HG02973 (cell line): ENCODE measurements around the gene DUSP22.

Experiments
- ATAC-seq: cut with Tn5 transposase; IDR thresholded peaks from one replicate; pipeline ENCODE4 v1.9.1; 2021; ENCODE audit warnings: moderate library complexity; ENCODE audit not compliant: unreplicated experiment

Gene DUSP22

DNA sequence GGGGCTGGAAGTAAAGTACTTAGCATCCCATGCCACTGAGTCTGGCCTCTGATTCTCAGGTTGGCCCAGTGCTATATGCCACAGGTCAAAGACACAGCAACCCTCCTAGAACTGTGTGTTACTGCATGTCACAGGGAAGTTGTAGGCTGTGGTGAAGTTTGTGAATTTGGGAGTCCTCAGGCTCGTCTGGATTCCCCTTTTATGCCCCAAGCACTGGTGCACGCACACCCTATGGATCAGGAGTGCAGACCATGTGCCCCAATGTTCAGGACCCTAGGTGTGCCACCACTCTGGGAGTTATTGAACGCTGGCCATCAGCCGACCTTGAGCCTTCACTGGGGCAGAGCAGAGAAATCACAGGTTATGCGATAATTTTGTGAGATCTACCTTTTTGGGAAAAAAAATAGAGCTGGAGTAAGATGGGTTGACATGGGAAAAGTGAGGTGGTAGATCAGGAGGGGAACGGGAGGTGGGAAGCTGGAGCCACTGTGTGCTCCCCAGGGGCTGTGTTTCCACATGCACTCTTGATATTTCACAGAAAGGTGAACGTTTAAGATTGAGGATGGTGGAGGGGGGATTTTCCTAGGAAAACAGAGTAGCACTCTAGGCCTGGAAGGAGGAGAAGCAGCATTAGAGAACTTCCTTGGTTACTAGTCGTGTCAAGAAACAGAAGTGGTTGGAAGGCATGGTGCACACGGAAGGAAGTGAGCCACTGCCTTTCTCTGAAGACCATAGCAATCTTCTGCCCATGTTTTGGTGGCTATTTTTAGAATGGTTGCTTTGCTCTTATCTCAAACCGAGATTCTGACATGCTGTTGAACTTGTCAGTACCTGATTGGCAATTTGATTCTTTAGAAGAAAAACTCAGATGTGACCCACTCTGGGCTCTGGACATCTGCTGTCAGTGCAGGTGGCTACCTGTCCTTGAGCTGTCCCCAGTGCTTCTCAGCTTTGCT, 44.1 kb downstream of the DUSP22 start:
- no peak for ATAC-seq

DNA sequence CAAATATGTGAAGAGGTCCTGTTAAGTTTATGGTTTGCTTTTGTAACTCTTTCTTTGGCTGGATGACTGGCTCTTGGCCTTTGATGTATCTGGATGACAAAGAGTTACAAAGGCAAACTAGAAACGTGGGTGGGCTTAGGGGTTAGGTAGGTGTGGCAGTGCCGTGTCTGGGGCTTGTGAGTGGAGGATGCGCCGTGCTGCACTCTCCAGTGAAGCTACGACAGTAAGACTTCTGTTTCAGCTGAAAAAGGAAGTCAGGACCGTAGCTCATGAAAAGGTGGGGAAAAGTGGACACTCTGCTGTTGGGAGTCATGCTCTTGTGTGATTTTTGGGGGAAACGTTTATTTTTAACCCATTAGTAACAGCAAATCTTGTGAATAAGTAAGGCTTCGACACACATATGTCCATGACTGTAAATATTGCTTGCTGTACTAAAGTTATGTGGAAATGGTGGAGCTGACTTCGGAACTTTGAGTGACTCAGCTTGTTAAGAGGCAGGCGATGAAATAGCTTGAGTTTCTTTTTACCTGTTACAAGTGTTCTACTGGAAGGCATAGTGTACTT, 45.6 kb downstream of the DUSP22 start:
- ATAC-seq: no peak

- ATAC-seq: no peak
Observed at GRCh38 chr6:338815-339262, 46.6 kb downstream of the DUSP22 start.

DNA sequence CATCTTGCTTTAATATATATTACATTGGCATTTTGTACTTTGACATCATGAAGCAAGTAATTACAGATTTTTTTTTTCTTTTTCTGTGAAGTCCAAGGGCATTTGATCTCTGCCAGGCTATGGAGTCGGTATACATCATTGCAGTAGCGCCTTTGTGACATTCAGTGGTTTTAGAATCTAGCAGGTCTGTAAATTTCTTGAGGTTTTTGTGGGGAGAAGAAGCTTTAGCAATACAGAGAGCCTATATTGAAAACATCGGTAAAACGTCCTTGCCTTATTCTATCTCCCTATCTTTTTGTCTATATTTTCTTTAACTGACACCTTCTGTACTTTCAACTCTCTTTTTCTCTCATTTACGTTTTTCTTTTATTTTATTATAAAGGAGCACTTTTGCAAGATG, 47.2 kb downstream of the DUSP22 start:
- ATAC-seq: no peak

- no peak for ATAC-seq
Observed at GRCh38 chr6:340186-340955, 48.1 kb downstream of the DUSP22 start.

- ATAC-seq: no peak
Observed at GRCh38 chr6:340991-341827, 48.9 kb downstream of the DUSP22 start.

DNA sequence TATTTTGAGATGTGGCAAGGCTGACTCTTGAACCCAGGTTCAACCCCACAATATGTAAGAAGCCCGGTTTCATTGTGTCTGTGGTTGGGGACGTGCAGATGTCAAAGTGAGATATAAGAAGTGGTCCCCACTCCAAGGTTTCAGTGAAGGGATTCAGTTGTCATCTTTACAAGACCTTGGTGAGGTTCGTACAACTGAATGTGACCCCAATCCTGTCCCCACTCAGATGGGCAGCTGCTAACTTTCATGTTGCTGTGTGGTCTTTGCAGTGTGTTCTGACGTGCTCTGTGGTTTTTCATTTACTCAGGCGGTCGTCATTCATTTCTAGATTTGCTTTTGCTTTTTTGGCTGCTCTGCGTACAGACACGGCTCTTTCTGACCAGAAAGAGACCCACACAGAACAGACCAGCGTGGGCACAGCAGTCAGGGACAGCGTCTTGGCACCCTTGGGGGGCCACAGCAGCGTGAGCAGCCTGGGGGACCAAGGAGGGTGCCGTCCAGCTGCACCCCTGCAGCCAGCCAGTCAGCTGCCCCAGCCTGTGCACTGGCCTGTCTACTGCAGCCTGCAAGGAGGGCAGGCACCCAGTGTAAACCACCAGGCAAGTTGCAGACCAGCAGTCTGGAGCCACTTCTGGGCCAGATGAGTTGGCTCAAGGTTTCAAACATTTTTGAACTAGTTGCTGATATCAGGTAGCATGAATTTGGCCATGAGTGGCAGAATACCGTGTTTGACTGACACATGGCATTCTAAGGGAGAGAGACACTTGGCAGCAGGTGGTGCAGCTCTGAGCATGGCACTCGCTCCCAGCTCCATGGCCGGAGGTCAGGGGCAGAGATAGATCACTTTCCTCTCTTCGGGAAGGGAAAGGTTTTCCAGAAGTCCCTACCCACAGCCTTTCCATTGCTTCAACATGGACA, 49.9 kb downstream of the DUSP22 start:
- ATAC-seq: no peak

GRCh38 chr6:342832-343179, 50.5 kb downstream of the DUSP22 start:
- no peak for ATAC-seq

DNA sequence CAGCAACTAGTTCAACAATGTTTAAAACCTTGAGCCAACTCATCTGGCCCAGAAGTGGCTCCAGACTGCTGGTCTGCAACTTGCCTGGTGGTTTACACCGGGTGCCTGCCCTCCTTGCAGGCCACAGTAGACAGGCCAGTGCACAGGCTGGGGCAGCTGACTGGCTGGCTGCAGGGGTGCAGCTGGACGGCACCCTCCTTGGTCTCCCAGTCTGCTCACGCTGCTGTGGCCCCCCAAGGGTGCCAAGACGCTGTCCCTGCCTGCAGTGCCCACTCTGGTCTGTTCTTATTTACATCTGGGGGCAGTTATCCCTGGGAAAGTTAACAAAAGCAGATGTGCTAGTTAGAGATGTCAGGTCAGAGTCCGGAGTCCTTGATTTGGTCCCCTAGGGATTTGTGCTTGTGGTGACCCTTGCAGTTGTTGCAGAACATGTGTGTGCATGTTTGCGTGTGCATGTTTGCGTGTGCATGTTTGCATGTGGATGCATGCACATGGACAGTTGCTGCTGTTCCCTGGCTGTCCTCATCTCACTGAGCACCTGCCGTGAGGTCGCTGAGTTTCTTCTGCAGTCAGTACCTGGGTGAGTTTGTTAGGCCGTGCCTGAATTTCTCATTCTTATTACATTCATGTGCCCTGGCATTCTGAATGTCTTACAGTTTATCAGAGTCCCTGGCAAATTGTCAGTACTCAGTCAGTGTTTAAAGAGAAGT, 51.1 kb downstream of the DUSP22 start:
- ATAC-seq: no peak

GRCh38 chr6:343960-344815, 51.9 kb downstream of the DUSP22 start:
- ATAC-seq: no peak

DNA sequence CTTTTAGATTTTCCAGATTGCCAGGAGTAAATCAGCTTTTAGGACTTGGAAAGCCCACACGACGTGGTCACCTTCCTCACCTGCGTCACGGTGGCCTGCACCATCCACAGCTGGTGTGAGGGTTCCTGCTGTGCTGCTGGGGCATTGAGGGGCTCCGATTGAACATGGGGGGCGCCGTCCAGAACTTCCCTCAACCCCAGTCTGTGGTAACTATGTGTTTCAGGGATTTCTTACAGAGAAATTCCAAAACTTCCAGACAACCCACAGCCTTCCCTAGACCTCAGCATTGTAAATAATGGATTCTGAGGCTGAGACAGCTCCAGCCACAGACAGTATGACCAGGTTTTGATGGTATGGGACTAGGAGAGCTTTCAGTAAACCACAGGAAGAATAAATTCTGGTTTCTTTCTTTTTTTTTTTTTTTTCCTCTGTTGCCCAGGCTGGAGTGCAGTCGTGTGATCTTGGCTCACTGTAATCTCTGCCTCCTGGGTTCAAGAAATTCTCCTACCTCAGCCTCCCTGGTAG, 52.6 kb downstream of the DUSP22 start:
- no peak for ATAC-seq

- ATAC-seq: no peak
Observed at GRCh38 chr6:345747-346385, 53.6 kb downstream of the DUSP22 start.

GRCh38 chr6:346386-347030, 54.2 kb downstream of the DUSP22 start:
- ATAC-seq: no peak

GRCh38 chr6:347232-347631, 54.9 kb downstream of the DUSP22 start:
- ATAC-seq: peak; percentile 49

DNA sequence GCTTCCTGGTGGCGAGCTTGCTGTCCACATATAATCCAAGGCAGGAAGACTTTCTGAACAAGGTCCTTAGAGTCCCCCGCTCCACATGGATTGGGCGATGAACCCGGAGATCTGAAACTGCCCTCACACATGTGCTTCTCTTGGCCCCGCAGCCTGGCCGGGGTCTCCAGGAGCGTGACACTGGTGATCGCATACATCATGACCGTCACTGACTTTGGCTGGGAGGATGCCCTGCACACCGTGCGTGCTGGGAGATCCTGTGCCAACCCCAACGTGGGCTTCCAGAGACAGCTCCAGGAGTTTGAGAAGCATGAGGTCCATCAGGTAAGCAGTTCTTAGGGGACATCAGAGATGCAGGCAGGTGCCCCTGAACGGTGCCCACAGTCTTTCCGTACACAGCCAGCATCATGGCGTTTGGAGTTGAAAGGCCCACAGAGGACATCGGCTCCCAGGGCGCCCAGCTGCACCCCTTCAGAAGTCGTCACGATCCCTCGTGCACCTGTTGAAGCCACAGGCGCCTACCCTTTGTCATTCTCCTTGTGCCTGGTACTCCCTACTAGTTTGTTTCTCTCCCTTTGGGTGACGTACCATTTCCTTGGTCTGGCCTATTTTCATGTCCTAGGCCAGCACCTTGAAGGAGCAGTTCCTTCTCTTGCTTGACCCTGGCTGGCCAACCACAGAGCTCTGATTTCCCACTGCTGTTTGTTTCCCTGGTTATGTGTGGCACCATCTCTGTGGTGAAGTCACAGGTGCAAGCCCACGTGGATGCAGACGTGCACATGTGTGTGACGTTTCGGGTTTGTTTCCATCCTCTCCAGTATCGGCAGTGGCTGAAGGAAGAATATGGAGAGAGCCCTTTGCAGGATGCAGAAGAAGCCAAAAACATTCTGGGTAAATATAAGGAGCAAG, 55.9 kb downstream of the DUSP22 start:
- ATAC-seq: no peak

DNA sequence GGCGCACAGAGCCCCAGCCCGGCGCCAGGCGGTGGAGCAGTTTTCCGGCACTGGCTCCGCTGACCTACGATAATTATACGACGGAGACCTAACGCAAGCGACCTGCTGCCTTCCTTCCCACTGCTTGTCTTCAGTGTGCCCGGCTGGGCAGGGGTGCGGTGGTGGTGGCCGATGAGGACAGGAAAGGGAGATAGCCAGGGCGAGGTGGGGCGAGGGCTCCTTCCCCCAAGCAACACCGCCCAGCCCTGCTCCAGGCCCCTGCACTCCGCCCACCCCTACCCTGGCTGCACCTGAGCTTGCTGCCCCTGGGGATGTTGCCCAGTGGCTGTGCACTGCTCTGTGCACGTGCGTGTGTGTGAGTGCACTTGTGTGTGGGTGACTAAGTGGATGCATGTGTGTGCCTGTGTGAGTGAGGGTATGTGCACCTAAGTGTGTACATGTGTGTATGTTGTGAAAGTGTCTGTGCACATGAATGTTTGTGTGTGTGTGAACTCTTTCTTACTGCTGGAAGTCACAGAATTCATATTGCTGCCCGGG, 56.6 kb downstream of the DUSP22 start:
- no peak for ATAC-seq
